ENCODE results near the gene MAP2K6. TPM values are rescaled to one million over a fixed set of nuclear protein-coding genes. Genes with fewer than 3 reads are reported as not detected.

The MAP2K6 gene
- total RNA-seq, 1 donor from 2014 or later = 2.0 TPM

DNA sequence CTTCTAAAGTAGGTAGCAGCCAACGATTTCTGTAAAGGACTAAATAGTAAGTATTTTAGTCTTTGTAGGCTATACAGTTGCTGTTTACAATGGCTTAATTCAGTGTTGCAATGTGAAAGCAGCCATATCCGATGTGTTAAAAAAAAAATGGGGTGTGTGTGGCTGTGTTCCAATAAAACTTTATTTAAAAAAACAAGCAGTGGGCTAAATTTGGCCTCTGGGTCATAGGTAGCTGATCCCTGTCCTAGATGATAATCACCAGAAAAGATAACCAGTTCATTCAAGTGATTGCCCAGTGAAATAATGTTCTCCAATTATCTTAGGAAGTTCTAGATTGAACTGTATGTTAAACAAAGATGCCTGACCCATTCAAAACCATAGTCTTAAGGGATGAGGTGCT lies 124.3 kb downstream of the MAP2K6 start:
- Histone ChIP-seq H3K9me3 (replicated peaks) (no peaks in the 10 kb centered on the region), H3K4me1 (no peaks in the 10 kb centered on the region), H3K27ac (replicated peaks) (no peak overlapping the region), H3K36me3 (peaks cover 17% of the 10 kb centered on the region), H3K27me3 (ENCODE audit: low read depth) (no peaks in the 10 kb centered on the region), H3K4me3 (no peak overlapping the region)
- DNase-seq = no peak
- intact Hi-C loops (cut with micrococcal nuclease) = no loop called here
- TF ChIP-seq, protein P1, sequence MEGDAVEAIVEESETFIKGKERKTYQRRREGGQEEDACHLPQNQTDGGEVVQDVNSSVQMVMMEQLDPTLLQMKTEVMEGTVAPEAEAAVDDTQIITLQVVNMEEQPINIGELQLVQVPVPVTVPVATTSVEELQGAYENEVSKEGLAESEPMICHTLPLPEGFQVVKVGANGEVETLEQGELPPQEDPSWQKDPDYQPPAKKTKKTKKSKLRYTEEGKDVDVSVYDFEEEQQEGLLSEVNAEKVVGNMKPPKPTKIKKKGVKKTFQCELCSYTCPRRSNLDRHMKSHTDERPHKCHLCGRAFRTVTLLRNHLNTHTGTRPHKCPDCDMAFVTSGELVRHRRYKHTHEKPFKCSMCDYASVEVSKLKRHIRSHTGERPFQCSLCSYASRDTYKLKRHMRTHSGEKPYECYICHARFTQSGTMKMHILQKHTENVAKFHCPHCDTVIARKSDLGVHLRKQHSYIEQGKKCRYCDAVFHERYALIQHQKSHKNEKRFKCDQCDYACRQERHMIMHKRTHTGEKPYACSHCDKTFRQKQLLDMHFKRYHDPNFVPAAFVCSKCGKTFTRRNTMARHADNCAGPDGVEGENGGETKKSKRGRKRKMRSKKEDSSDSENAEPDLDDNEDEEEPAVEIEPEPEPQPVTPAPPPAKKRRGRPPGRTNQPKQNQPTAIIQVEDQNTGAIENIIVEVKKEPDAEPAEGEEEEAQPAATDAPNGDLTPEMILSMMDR (IDR thresholded peaks at IDR 0.05; ENCODE audit: borderline replicate concordance) = no peak

DNA sequence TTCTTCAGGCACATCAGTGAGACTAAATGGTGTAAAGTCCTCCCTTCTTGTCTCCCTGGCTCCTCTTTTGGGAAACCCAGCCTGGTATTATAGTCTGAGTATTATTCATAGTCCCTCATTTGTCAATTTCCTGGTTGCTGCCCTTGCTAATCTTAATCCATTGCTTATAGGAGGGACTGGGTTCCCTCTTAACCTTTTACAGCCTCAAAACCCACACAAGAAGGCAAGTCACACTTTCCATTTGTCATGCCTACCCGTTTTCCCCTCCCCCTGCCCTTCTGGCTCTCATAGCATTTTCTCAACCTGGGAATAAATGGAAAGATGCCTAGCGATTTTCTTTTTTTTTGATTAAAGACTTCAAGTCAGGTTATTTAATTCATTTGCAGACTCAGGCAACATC lies 124.8 kb downstream of the MAP2K6 start:
- Histone ChIP-seq H3K9me3 (replicated peaks) (no peaks in the 10 kb centered on the region), H3K27me3 (ENCODE audit: low read depth) (no peaks in the 10 kb centered on the region), H3K27ac (replicated peaks) (no peak overlapping the region), H3K4me1 (no peaks in the 10 kb centered on the region), H3K4me3 (no peak overlapping the region), H3K36me3 (peaks cover 17% of the 10 kb centered on the region)
- intact Hi-C loops (cut with micrococcal nuclease) = no loop called here
- TF ChIP-seq, protein P1 (IDR thresholded peaks at IDR 0.05; ENCODE audit: borderline replicate concordance) = no peak
- no peak for DNase-seq

DNA sequence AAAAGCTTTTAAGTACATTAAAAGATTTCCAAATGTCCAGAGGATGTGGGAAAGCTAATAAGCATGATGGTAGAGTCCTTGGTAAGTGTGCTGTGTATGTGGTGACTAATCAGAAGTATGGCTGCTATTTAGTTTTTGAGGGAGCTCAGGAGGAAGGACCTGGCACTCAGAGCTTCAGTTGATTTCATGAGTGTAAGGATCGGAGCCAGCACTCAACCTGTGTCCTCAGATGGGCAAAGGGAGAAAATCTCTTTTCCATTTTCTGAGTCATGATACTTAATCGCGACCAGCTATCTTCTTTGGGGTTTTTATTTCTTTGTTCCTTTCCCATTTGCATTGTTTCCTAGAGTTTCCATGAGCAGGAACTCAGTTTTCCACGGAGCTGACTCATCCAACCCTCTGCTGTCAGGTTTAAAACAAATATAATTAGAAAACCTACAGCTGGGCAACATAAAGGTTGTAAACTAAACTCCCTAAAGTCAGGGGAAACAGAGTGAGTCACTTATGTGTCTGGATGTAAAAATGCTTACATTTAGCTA lies 125.4 kb downstream of the MAP2K6 start:
- no peak overlapping the region for H3K4me3 ChIP-seq
- intact Hi-C loops (cut with micrococcal nuclease) = no loop called here
- H3K9me3 ChIP-seq (replicated peaks) = no peaks in the 10 kb centered on the region
- H3K27ac ChIP-seq (replicated peaks) = no peak overlapping the region
- TF ChIP-seq, protein P1 (IDR thresholded peaks at IDR 0.05; ENCODE audit: borderline replicate concordance) = no peak
- H3K4me1 ChIP-seq = no peaks in the 10 kb centered on the region
- H3K36me3 ChIP-seq = peaks cover 17% of the 10 kb centered on the region
- no peaks in the 10 kb centered on the region for H3K27me3 ChIP-seq (ENCODE audit: low read depth)
- no peak for DNase-seq

DNA sequence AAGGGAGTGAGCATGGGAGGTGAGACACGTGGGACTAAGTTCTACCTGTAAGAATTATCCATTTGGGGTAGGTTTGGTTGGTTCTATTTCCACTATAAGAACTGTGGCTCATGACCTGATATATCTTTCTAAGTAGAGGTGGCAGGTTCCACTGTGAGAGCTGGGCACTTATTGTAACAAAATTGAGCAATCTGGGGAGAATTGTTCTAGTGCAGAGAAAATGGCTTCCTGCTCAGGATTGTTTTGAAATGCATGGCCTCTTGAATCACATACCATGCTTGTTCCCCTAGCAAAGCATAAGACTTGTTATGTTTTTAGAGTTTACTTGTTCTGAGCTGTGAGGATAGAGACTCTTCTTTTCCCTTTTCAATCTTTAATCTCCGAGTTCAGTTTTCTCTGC lies 125.9 kb downstream of the MAP2K6 start:
- Histone ChIP-seq H3K36me3 (peaks cover 17% of the 10 kb centered on the region), H3K9me3 (replicated peaks) (no peaks in the 10 kb centered on the region), H3K4me3 (no peak overlapping the region), H3K27ac (replicated peaks) (no peak overlapping the region), H3K27me3 (ENCODE audit: low read depth) (no peaks in the 10 kb centered on the region), H3K4me1 (no peaks in the 10 kb centered on the region)
- no peak for DNase-seq
- intact Hi-C loops (cut with micrococcal nuclease) = no loop called here
- TF ChIP-seq, protein P1 (IDR thresholded peaks at IDR 0.05; ENCODE audit: borderline replicate concordance) = no peak

DNA sequence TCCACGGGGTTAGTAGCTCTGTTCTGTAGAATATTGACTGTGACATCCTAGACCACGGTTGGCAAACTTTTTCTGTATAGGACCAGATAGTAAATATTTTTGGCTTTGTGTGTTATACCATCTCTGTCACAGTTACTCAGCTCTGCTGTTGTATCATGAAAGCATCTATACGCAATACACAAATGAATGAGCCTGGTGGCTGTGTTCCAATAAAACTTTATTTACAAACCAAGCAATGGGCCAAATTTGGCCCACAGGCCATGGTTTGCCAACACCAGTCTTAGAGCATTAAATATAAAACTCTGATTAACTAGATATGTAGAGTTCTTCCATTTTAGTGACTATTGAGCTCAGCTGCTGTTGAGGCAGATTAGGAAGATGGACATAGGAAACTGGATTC lies 132.7 kb downstream of the MAP2K6 start:
- Histone ChIP-seq H3K9me3 (replicated peaks) (no peaks in the 10 kb centered on the region), H3K4me1 (no peaks in the 10 kb centered on the region), H3K4me3 (no peak overlapping the region), H3K27me3 (ENCODE audit: low read depth) (no peaks in the 10 kb centered on the region), H3K27ac (replicated peaks) (no peak overlapping the region), H3K36me3 (no peaks in the 10 kb centered on the region)
- DNase-seq = no peak
- TF ChIP-seq, protein P1 (IDR thresholded peaks at IDR 0.05; ENCODE audit: borderline replicate concordance) = no peak
- intact Hi-C loops (cut with micrococcal nuclease) = no loop called here
